ENCODE results near the gene KMT2D. TPM values are rescaled to one million over a fixed set of nuclear protein-coding genes. Genes with fewer than 3 reads are reported as not detected.

KMT2D gene
- total RNA-seq, 2 donors from 2014 or later = 82.7 to 99.7 TPM

GRCh38 chr12:49026678-49027480 is 33.7 kb downstream of the KMT2D start:
- no peak overlapping the region for H3K4me3 ChIP-seq
- H3K9me3 ChIP-seq = no peaks in the 10 kb centered on the region
- H3K27ac ChIP-seq = no peak overlapping the region
- DNase-seq (ENCODE audit: low spot score) = no peak
- H3K4me1 ChIP-seq (replicated peaks) = no peaks in the 10 kb centered on the region
- TF ChIP-seq CTCF (IDR thresholded peaks at IDR 0.05) (no peak), POLR2AphosphoS5 (IDR thresholded peaks at IDR 0.05) (no peak), POLR2A (IDR thresholded peaks at IDR 0.05) (no peak)
- 91% methylated on average over 26 of the region's 26 CpGs for whole genome bisulfite sequencing
- H3K36me3 ChIP-seq = peaks cover 15 to 24% of the 10 kb centered on the region in 2 donors
- H3K27me3 ChIP-seq (replicated peaks; ENCODE audit: insufficient read depth) = no peaks in the 10 kb centered on the region
- intact Hi-C loops (cut with DNase I) = no loop called here

GRCh38 chr12:49026101-49026500 is 34.5 kb downstream of the KMT2D start:
- Histone ChIP-seq H3K4me1 (replicated peaks) (no peaks in the 10 kb centered on the region), H3K36me3 (peaks cover 15 to 26% of the 10 kb centered on the region in 2 donors), H3K4me3 (no peak overlapping the region), H3K27ac (no peak overlapping the region), H3K27me3 (replicated peaks; ENCODE audit: insufficient read depth) (no peaks in the 10 kb centered on the region), H3K9me3 (no peaks in the 10 kb centered on the region)
- no peak for DNase-seq (ENCODE audit: low spot score)
- TF ChIP-seq POLR2AphosphoS5 (IDR thresholded peaks at IDR 0.05) (no peak), POLR2A (IDR thresholded peaks at IDR 0.05) (no peak), CTCF (IDR thresholded peaks at IDR 0.05) (no peak)
- WGBS = 93% methylated on average over 21 of the region's 21 CpGs
- intact Hi-C loops (cut with DNase I) = no loop called here

- Histone ChIP-seq H3K4me1 (replicated peaks) (no peaks in the 10 kb centered on the region), H3K9me3 (no peaks in the 10 kb centered on the region), H3K27ac (no peak overlapping the region), H3K36me3 (peaks cover 15 to 27% of the 10 kb centered on the region in 2 donors), H3K27me3 (replicated peaks; ENCODE audit: insufficient read depth) (no peaks in the 10 kb centered on the region), H3K4me3 (no peak overlapping the region)
- TF ChIP-seq POLR2AphosphoS5 (IDR thresholded peaks at IDR 0.05) = no peak
- TF ChIP-seq CTCF (IDR thresholded peaks at IDR 0.05) = no peak
- no peak for TF ChIP-seq POLR2A (IDR thresholded peaks at IDR 0.05)
- 90% methylated on average over 4 of the region's 4 CpGs for WGBS
- DNase-seq (ENCODE audit: low spot score) = no peak
- intact Hi-C loops (cut with DNase I) = no loop called here
These were observed 35.1 kb downstream of the KMT2D start for GRCh38 chr12:49025463-49025862.

GRCh38 chr12:49024543-49024942 is 36.1 kb downstream of the KMT2D start:
- Histone ChIP-seq H3K27me3 (replicated peaks; ENCODE audit: insufficient read depth) (no peaks in the 10 kb centered on the region), H3K4me3 (no peak overlapping the region), H3K36me3 (peaks cover 15 to 27% of the 10 kb centered on the region in 2 donors), H3K9me3 (no peaks in the 10 kb centered on the region), H3K27ac (no peak overlapping the region), H3K4me1 (replicated peaks) (no peaks in the 10 kb centered on the region)
- no peak for TF ChIP-seq POLR2AphosphoS5 (IDR thresholded peaks at IDR 0.05)
- no peak for TF ChIP-seq CTCF (IDR thresholded peaks at IDR 0.05)
- no peak for TF ChIP-seq POLR2A (IDR thresholded peaks at IDR 0.05)
- WGBS = 85% methylated on average over 12 of the region's 12 CpGs
- DNase-seq (ENCODE audit: low spot score) = no peak
- intact Hi-C loops (cut with DNase I) = no loop called here

- peaks cover 3% of the 10 kb centered on the region for H3K4me1 ChIP-seq (replicated peaks)
- peaks cover 15 to 27% of the 10 kb centered on the region in 2 donors for H3K36me3 ChIP-seq
- H3K4me3 ChIP-seq = no peak overlapping the region
- no peak for DNase-seq (ENCODE audit: low spot score)
- intact Hi-C loops (cut with DNase I) = no loop called here
- no peak overlapping the region for H3K27ac ChIP-seq
- H3K27me3 ChIP-seq (replicated peaks; ENCODE audit: insufficient read depth) = no peaks in the 10 kb centered on the region
- WGBS = 84% methylated on average over 2 of the region's 2 CpGs
- TF ChIP-seq POLR2AphosphoS5 (IDR thresholded peaks at IDR 0.05) (no peak), CTCF (IDR thresholded peaks at IDR 0.05) (no peak), POLR2A (IDR thresholded peaks at IDR 0.05) (no peak)
- no peaks in the 10 kb centered on the region for H3K9me3 ChIP-seq
These were observed 36.8 kb downstream of the KMT2D start for GRCh38 chr12:49023812-49024211.

Data from prostate gland (tissue), 2 donors.